Lower lobe of right lung (tissue), 2 donors: ENCODE results near the gene PDE8A. TPM values are rescaled to one million over a fixed set of nuclear protein-coding genes. Genes with fewer than 3 reads are reported as not detected.

Experiments used
- ATAC-seq, 2 donors: fragments of 200-7000 bp; cut with Tn5 transposase; one replicate each; pipeline ENCODE4 v1.9.1; 2020 to 2022; ENCODE audit warnings: mild to moderate bottlenecking in 2 of 2, moderate library complexity in 2 of 2
- DNase-seq: peaks from one replicate; pipeline ENCODE4 v3.0.0-alpha.2; 2020
- H3K27ac ChIP-seq: fragments of 200-600 bp; one replicate; pipeline ENCODE4 v1.8.0; 2022
- H3K27me3 ChIP-seq: fragments of 200-600 bp; one replicate; pipeline ENCODE4 v1.8.0; 2022; ENCODE audit warnings: low read depth
- H3K36me3 ChIP-seq: fragments of 200-600 bp; one replicate; pipeline ENCODE4 v1.8.0; 2022; ENCODE audit warnings: mild to moderate bottlenecking
- H3K4me1 ChIP-seq: fragments of 200-600 bp; one replicate; pipeline ENCODE4 v1.8.0; 2022
- H3K4me3 ChIP-seq: fragments of 200-600 bp; one replicate; pipeline ENCODE4 v1.8.0; 2022; ENCODE audit warnings: mild to moderate bottlenecking
- H3K9me3 ChIP-seq: fragments of 200-600 bp; one replicate; pipeline ENCODE4 v1.8.0; 2022
- CTCF ChIP-seq: fragments of 200-600 bp; IDR thresholded peaks from one replicate; pipeline ENCODE4 v1.8.0; 2022; ENCODE audit warnings: antibody characterized with exemption, mild to moderate bottlenecking
- intact Hi-C: fragments of 100-400 bp; cut with DNase I; formaldehyde crosslinking; loops from one replicate; pipeline ENCODE4 v1.11.0; 2022
- total RNA-seq: library from RNA; stranded (reverse); fragmentation: NEBNext Ultra II Directional; extraction: Animal tissue kit (Norgen Biotek cat#: 25700); gene quantifications from one replicate; pipeline ENCODE4 v1.2.1, GENCODE V29; 2021
- donor health status: DM: no; HTN: yes; CAD: no; lungs with severe emphysema.

Gene PDE8A
- total RNA-seq, 1 donor from 2014 or later = 49.2 TPM

- TF ChIP-seq CTCF = no peak
- no peak for ATAC-seq
- no peak overlapping the region for H3K27ac ChIP-seq
- intact Hi-C loops = no loop called here
- no peaks in the 10 kb centered on the region for H3K9me3 ChIP-seq
- H3K4me3 ChIP-seq = no peak overlapping the region
- H3K36me3 ChIP-seq = peaks cover 62% of the 10 kb centered on the region
- H3K4me1 ChIP-seq = no peaks in the 10 kb centered on the region
- no peaks in the 10 kb centered on the region for H3K27me3 ChIP-seq
- no peak for DNase-seq
Measured at GRCh38 chr15:85124173-85124572, 142.5 kb downstream of the PDE8A start.

GRCh38 chr15:85125056-85125661 lies 143.5 kb downstream of the PDE8A start:
- no peaks in the 10 kb centered on the region for H3K9me3 ChIP-seq
- TF ChIP-seq CTCF = no peak
- no peaks in the 10 kb centered on the region for H3K4me1 ChIP-seq
- no peak overlapping the region for H3K27ac ChIP-seq
- no peak for DNase-seq
- H3K27me3 ChIP-seq = no peaks in the 10 kb centered on the region
- ATAC-seq = peak; percentile 19 to 32
- intact Hi-C loops = no loop called here
- no peak overlapping the region for H3K4me3 ChIP-seq
- peaks cover 62% of the 10 kb centered on the region for H3K36me3 ChIP-seq

GRCh38 chr15:85128621-85129020 lies 147.0 kb downstream of the PDE8A start:
- Histone ChIP-seq H3K9me3 (no peaks in the 10 kb centered on the region), H3K36me3 (peaks cover 45% of the 10 kb centered on the region), H3K27ac (no peak overlapping the region), H3K4me3 (no peak overlapping the region), H3K27me3 (no peaks in the 10 kb centered on the region), H3K4me1 (no peaks in the 10 kb centered on the region)
- ATAC-seq (no peak), DNase-seq (no peak)
- intact Hi-C loops = no loop called here
- TF ChIP-seq CTCF = no peak

GRCh38 chr15:85129881-85130280 lies 148.2 kb downstream of the PDE8A start:
- intact Hi-C loops = no loop called here
- DNase-seq (no peak), ATAC-seq (no peak)
- no peak overlapping the region for H3K4me3 ChIP-seq
- no peaks in the 10 kb centered on the region for H3K27me3 ChIP-seq
- peaks cover 38% of the 10 kb centered on the region for H3K36me3 ChIP-seq
- H3K9me3 ChIP-seq = no peaks in the 10 kb centered on the region
- H3K4me1 ChIP-seq = no peaks in the 10 kb centered on the region
- H3K27ac ChIP-seq = no peak overlapping the region
- TF ChIP-seq CTCF = no peak

GRCh38 chr15:85131915-85132314 lies 150.3 kb downstream of the PDE8A start:
- no peak overlapping the region for H3K27ac ChIP-seq
- H3K27me3 ChIP-seq = no peaks in the 10 kb centered on the region
- peaks cover 48% of the 10 kb centered on the region for H3K36me3 ChIP-seq
- ATAC-seq (no peak), DNase-seq (no peak)
- H3K4me3 ChIP-seq = no peak overlapping the region
- H3K9me3 ChIP-seq = no peaks in the 10 kb centered on the region
- TF ChIP-seq CTCF = no peak
- intact Hi-C loops = no loop called here
- H3K4me1 ChIP-seq = no peaks in the 10 kb centered on the region
